NOMO-1 treated with DMSO at 0.1 percent for 48 hours (cell line): ENCODE data around the gene HPCAL1.

Experiments used
- DNase-seq: peaks from one replicate; lab custom pipeline; 2025; ENCODE audit not compliant: unreplicated experiment; lab: John Stamatoyannopoulos, UW

The HPCAL1 gene

DNA sequence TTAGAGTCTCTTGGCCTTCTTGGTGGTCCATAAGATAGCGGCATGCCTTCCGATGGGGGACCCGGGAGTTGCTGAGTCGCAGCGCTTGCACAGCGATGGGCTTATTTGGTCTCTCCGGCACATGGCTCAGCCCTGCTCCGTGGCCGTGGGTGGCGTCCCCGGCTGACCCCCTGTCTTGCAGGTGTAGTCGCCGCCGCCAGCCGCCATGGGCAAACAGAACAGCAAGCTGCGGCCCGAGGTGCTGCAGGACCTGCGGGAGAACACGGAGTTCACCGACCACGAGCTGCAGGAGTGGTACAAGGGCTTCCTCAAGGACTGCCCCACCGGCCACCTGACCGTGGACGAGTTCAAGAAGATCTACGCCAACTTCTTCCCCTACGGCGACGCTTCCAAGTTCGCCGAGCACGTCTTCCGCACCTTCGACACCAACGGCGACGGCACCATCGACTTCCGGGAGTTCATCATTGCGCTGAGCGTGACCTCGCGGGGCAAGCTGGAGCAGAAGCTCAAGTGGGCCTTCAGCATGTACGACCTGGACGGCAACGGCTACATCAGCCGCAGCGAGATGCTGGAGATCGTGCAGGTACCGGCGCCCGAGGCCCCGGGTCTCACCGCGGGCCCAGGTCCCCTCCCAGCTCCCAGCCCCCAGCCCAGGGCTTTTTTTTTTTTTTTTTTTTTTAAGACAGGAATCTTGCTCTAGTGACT lies 117.0 kb downstream of the HPCAL1 start:
- no peak for DNase-seq

GRCh38 chr2:10422251-10422650 lies 119.5 kb downstream of the HPCAL1 start:
- DNase-seq = no peak

GRCh38 chr2:10422732-10423399 lies 120.2 kb downstream of the HPCAL1 start:
- no peak for DNase-seq

DNA sequence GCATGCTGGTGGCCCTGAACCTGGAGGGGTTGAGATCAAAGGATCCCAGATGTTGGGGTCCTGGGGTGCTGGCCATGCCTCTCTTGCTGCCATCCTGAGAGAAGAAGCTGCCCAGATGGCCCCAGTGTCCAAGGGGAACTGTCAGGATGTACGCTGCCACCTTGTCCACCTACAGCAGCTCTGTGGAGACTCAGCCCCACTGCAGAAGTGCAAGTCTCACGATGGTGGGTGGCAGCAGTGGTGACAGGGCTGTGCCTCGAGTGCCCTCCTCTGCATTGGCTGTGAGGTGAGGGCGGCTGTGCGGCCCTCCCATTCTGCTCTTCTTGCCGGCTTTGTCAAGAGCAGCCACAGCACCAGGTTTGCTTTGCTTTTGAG lies 120.7 kb downstream of the HPCAL1 start:
- DNase-seq = no peak

DNA sequence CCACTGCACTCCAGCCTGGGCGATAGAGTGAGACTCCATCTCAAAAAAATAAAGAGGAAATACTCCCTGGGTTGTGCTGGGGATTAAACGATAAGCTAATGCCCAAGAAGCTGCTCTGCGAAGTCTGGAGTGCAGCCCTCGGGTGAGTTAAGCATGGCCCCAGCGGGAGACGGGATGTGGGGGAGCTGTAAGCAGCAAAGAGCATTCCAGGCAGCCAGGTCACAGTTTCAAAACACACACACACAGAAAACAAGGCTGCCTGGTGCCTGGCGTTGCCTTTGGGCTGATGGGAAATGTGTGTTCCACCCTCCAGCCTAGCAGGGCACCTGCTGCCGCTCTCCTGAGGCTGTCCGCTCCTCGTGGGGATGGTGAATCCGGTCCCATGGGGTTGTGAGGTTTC lies 121.3 kb downstream of the HPCAL1 start:
- DNase-seq = no peak

DNA sequence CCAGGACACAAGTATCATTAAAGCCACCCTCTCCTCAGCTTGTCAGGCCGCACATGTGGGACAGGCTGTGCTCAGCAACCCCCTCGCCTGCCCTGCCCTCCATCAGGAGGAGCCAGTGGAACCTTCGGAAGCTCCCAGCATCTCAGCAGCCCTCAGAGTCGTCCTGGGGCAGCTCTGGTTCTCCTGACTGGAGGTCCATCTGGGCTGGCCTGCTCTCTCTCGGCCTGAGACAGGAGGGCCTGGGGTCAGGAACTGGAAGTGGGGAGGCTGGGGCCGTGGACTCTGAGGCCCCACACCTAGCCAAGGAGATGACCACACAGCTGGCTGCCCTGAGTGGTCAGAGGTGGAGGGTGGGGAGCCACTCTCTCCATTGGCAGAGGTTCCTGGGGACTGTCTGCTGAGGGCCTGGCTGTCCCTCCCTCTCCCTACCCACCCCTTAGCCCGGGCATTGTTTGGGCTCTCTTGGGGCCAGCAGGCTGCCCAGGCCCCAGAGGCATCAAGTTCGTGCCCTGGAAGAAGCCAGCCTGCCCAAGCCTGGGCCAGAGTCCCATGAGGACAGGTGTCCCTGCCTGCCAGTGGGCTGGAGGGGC lies 122.3 kb downstream of the HPCAL1 start:
- DNase-seq = no peak

DNA sequence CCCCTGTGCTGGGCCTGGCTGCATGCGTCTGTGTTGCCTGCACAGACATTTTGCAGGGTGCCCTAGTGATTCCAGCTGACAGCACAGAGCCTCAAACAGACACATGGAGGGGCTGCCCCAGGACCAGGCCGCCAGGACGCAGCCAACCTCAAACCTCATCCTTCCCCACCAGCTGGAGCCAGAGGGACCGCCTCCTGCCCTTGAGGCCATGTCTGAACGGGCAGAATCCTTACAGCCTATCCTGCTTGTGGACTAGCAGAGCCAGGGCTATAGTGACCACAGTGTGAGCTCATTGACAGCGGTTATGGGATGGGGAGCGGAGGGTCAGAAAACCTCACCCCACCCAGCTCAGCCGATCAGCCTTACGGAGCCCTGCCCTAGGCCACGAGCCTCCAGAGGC lies 123.0 kb downstream of the HPCAL1 start:
- DNase-seq = no peak

GRCh38 chr2:10426726-10427617 lies 124.3 kb downstream of the HPCAL1 start:
- no peak for DNase-seq

DNA sequence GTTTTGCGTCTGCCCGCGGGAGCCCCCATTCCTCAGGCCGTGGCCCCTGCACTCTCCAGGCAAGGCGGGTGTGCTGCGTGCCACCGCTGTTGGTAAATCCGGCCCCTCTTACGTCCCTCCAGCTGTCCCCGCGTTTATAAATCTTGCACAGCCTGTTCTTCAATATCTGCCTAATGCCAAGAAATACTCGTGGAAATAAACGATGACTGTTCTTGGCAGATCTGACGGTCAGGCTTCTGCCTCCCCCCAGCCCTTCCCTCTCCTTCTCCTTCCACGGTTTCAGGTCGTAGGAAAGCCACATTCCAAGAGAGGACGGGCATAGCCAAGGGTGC lies 124.9 kb downstream of the HPCAL1 start:
- no peak for DNase-seq

DNA sequence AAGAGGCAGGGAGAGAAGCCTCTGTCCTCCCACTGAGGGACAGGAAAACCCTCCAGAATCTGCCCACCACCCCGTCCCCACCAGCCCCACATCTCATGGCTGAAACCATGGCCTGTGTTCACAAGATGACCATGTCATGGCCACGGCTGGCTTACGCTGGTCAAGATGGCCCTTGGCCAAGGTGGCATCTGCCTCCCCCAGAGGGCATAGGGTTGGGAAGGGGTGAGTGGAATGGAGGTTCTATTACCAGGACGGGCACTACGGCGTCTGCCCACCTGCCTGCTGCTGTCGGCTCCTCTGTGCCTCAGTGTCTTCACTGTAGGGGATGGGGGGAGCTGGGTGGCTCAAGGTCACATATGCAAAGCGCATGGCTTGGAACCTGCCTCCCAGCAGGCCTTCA lies 125.7 kb downstream of the HPCAL1 start:
- no peak for DNase-seq

- DNase-seq = no peak
Measured at GRCh38 chr2:10428924-10429323, 126.2 kb downstream of the HPCAL1 start.

DNA sequence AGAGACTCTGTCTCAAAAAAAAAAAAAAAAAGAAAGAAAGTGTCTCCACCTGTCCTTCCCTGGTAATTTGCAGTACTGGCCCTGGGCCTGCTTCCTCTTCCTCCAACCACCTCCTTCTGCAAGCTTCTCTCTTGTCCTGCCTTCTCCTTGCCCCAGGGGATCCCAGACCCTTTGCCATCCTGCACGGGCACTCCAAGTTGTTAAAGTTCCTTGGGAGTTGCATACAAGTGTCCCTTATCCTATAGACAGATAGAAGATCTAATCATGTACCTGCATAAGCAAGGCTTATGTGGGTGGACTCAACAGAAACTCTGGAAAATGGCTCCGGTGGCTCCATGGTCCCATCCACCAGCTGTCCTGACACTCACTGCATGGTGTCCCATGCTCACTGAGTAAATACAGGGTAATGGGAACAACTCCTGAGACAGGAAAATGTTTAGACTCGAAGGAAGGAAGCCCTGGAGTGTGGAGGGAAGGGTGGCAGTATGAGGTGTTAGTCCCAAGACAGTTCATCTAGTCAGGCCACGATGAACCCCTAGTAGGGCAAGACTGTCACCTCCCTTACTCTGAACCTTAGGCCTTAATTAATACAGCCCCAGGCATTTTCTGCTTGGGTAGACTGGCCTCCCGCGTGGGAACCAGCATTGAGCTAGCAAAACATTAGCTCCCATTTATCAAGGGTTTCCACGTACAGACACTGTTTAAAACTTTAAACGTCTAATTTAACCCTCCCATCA lies 128.3 kb downstream of the HPCAL1 start:
- DNase-seq = peak; percentile 4

DNA sequence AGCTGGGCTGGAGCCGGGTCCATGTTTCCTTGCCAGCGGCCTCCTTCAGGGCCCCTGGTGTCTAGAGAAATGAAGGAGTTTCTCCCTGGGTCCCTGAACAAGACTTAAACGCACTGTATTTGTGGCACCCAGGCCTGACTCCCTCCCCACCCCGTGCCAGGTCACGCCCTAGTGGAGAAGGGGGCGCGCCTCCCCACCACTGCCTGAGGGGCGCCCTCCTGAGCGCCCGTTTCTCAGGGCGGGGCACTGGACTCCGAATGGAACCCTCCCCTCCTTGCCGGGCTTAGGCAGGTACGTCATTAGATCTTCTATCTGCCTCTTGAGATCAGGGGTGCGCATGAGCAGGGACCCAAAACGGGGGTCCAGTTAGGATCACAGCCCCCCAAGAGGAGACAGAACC lies 129.1 kb downstream of the HPCAL1 start:
- no peak for DNase-seq

DNA sequence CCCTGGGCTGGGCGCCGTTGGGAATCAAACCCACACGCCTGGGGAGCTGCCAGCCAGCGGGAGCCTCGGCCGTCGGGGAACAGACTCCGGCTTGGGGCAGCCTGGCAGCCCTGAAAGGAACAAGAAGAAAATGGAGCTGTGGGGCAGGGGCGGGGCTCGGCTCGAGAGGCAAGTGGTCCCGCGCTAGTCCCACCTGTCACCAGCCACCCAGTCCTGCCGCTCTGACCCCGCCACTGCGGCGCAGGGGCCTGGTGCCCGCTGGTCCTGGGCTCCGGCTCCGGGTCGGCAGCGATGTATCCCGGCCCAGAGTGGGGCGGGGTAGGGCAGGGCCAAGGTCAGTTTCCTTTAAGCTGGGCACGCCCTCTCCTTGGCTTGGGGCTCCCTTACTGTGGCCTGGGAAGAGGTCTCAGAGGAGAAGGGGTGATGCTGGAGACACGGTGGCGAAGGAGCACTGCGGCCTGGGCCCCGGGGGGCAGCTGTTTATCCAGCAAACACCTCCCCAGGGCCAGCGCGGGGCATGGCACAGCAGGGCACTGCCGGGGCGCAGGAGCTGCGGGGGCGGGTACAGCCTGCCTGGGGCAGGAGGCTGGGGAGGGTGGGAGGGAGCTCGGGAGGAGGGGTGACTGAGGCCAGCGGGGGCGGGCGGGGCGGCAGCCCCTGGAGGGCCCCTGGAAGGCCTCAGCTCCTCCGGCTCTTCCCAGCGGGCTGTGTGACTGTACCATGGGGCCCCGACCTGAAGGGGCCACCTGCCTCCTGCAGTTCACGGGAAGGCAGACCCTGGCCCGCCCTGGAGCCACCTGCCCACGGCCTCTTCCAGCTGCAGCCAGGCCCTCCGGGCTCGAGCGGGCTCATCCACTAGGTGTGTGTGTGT lies 129.8 kb downstream of the HPCAL1 start:
- DNase-seq = peak; percentile 14

DNA sequence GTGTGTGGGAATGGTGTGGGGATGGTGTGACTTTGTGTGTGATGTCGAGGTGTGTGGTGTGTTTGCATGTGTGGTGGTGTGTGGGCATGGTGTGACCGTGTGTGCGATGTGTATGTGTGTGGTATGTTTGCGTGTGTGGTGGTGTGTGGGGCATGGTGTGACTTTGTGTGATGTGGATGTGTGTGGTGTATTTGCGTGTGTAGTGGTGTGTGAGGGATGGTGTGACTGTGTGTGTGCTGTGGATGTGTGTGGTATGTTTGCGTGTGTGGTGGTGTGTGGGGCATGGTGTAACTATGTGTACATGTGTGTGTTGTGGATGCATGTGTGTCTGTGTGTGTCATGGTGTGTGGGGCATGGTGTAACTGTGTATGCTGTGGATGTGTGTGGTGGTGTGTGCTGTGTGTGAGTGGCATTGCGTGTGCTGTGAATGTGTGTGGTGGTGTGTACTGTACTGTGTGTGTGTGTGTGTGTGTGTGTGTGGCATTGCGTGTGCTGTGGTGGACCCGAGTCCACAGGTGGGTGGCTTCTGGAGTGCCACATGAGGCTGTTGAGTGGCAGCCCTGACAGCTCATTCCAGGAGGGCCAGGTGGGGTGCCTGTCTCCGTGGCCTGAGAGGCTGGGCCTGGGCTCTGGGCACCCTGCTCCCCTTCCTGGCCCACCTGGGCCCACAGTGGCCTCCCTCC lies 130.7 kb downstream of the HPCAL1 start:
- DNase-seq = no peak

- no peak for DNase-seq
Measured at GRCh38 chr2:10433947-10434885, 131.5 kb downstream of the HPCAL1 start.

GRCh38 chr2:10434886-10435819 lies 132.4 kb downstream of the HPCAL1 start:
- peak; percentile 75 for DNase-seq
